Daoy (cell line): ENCODE measurements around the gene TREML4. TPM values are rescaled to one million over a fixed set of nuclear protein-coding genes. Genes with fewer than 3 reads are reported as not detected.

Experiments
- DNase-seq: peaks from one replicate; pipeline ENCODE4 v3.0.0-alpha.2; 2015; ENCODE audit warnings: low read depth
- total RNA-seq: library from RNA; depleted of rRNA; stranded (reverse); fragments of >200 nt; shearing (Covaris generic); gene quantifications from 2 replicates; pipeline ENCODE4 v1.2.3, GENCODE V29; 2014

Gene TREML4
- total RNA-seq, 1 experiment from 2014 or later: not detected

GRCh38 chr6:41252401-41253169 lies 24.4 kb downstream of the TREML4 start:
- DNase-seq: no peak

- no peak for DNase-seq
Measured at GRCh38 chr6:41255110-41255509, 27.0 kb downstream of the TREML4 start.

- DNase-seq: no peak
Measured at GRCh38 chr6:41255638-41256246, 27.6 kb downstream of the TREML4 start.

- DNase-seq: no peak
Measured at GRCh38 chr6:41256383-41256782, 28.2 kb downstream of the TREML4 start.

GRCh38 chr6:41257369-41258195 lies 29.4 kb downstream of the TREML4 start:
- peak; percentile 18 for DNase-seq

- DNase-seq: no peak
Measured at GRCh38 chr6:41258196-41258493, 30.0 kb downstream of the TREML4 start.

- DNase-seq: no peak
Measured at GRCh38 chr6:41262401-41262800, 34.3 kb downstream of the TREML4 start.

- DNase-seq: no peak
Measured at GRCh38 chr6:41263267-41263666, 35.1 kb downstream of the TREML4 start.

GRCh38 chr6:41266541-41266940 lies 38.4 kb downstream of the TREML4 start:
- no peak for DNase-seq

GRCh38 chr6:41268478-41268877 lies 40.3 kb downstream of the TREML4 start:
- no peak for DNase-seq

GRCh38 chr6:41269166-41269565 lies 41.0 kb downstream of the TREML4 start:
- DNase-seq: no peak

GRCh38 chr6:41269716-41270115 lies 41.6 kb downstream of the TREML4 start:
- no peak for DNase-seq

GRCh38 chr6:41271901-41272395 lies 43.8 kb downstream of the TREML4 start:
- DNase-seq: no peak

GRCh38 chr6:41272591-41273240 lies 44.6 kb downstream of the TREML4 start:
- DNase-seq: no peak

GRCh38 chr6:41273714-41274113 lies 45.6 kb downstream of the TREML4 start:
- no peak for DNase-seq

GRCh38 chr6:41274256-41274655 lies 46.1 kb downstream of the TREML4 start:
- no peak for DNase-seq

- DNase-seq: no peak
Measured at GRCh38 chr6:41275489-41275888, 47.3 kb downstream of the TREML4 start.

- DNase-seq: no peak
Measured at GRCh38 chr6:41277605-41278004, 49.5 kb downstream of the TREML4 start.

GRCh38 chr6:41278699-41279405 lies 50.7 kb downstream of the TREML4 start:
- DNase-seq: peak; percentile 78

GRCh38 chr6:41280381-41281057 lies 52.4 kb downstream of the TREML4 start:
- DNase-seq: no peak

GRCh38 chr6:41283600-41283999 lies 55.5 kb downstream of the TREML4 start:
- no peak for DNase-seq
